AG08396 (cell line): ENCODE measurements around the gene CHCHD1.
A peak's percentile ranks its signal among the peaks of the same experiment; 100 is the strongest.
"Not testable (repeated sequence)": the region's sequence is repeated elsewhere in the genome, so short reads cannot be mapped to it uniquely, and the experiment has no call there.

Experiments used
- DNase-seq: peaks from one replicate; pipeline ENCODE4 v3.0.0; 2012; ENCODE audit warnings: low spot score, mixed read lengths

The CHCHD1 gene

DNA sequence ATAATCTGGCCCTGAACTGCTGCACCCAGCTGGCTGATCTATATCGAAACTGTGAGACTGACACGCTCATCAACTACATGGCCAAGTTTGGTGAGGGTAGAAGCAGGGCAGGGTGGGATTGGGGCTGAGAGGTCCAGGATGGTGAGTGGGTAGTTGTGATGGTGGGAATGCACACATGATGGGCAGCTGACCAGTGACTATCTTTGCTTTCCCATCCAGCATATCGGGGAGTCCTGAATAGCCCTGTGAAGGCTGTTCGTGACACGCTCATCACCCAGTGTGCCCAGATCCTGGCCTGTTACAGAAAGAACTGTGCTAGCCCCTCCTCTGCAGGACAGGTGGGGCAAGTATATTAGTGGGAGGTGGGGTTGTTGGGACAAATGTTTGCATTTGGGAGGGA lies 12.5 kb upstream of the CHCHD1 start:
- DNase-seq: no peak

DNA sequence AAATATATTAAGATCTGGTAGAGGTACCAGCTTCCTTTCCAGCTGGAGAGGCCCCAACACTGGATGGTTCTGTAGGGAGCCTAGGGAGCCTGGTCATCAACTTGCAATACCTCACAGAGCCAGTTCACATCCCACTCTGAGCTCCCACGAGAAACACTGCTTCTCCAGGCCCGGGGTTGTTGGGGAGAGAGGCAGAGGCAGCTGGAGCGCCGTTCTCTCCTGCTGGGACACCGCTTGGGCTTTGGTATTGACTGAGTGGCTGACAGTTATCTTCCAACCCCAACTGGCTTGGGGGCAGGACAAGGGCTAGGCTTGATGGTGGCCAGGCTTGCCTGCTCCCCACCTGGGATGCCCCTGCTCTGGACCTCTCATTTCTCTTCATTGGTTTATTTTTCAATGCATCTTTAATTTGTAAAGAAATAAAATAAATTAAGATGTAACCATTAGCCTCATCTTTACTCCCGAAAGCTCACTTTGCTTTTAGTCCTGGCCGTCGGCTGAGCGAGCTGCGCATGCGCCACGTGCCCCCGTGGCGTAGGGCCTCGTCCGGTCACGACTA lies 10.0 kb upstream of the CHCHD1 start:
- DNase-seq: peak; percentile 93

DNA sequence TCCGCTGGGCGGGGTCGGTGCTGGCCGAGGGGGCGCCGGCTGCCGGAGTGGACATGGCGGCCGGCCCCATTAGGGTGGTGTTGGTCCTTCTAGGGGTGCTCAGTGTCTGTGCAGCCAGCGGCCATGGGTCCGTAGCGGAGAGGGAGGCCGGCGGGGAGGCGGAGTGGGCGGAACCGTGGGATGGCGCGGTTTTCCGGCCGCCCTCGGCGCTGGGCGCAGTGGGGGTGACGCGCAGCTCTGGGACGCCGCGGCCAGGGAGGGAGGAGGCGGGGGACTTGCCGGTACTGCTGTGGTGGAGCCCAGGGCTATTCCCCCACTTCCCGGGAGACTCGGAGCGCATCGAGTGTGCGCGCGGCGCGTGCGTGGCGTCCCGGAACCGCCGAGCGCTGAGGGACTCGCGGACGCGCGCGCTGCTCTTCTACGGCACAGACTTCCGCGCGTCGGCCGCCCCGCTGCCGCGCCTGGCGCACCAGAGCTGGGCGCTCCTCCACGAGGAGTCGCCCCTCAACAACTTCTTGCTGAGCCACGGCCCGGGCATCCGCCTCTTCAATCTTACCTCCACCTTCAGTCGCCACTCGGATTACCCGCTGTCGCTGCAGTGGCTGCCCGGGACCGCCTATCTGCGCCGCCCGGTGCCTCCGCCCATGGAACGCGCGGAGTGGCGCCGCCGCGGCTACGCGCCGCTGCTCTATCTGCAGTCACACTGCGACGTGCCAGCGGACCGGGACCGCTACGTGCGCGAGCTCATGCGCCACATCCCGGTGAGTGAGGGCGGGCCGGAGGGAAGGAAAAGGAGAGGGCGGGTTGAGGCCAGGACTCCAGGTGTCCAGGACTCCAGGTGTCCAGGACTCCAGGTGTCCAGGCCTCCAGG lies 9.3 kb upstream of the CHCHD1 start:
- DNase-seq: peak; percentile 90

DNA sequence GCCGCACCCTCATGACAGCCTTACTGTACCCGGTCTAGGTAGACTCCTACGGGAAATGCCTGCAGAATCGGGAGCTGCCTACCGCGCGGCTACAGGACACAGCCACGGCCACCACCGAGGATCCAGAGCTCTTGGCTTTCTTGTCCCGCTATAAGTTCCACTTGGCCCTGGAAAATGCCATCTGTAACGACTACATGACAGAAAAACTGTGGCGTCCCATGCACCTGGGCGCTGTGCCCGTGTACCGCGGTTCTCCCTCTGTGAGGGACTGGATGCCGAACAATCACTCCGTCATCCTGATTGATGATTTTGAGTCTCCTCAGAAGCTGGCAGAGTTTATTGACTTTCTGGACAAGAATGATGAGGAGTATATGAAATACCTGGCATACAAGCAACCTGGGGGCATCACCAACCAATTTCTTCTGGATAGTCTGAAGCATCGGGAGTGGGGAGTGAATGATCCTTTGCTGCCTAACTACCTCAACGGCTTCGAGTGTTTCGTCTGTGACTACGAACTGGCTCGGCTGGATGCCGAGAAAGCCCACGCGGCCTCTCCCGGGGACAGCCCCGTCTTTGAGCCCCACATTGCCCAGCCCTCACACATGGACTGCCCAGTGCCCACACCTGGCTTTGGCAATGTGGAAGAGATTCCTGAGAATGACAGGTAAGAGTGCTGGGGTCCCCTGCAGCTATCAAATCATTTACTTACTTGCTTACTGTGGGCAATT lies 8.5 kb upstream of the CHCHD1 start:
- DNase-seq: no peak

DNA sequence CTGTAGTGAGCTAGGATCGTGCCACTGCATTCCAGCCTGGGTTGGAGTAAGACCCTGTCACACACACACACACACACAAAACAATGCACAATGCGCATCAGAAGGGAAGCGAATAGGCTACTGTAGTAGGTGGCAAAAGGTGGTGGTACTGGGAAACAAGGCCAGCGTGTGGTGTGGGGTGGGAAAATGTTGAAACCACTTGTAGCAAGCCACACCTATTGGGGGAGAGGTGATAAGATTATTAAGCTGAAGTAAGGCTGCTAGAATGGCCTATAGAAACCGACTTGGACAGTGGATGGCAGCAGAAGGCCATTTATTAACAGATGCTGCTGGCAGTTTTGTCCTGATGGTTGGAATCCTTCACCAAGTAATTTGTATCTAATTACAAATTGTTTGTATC lies 7.2 kb upstream of the CHCHD1 start:
- DNase-seq: no peak

DNA sequence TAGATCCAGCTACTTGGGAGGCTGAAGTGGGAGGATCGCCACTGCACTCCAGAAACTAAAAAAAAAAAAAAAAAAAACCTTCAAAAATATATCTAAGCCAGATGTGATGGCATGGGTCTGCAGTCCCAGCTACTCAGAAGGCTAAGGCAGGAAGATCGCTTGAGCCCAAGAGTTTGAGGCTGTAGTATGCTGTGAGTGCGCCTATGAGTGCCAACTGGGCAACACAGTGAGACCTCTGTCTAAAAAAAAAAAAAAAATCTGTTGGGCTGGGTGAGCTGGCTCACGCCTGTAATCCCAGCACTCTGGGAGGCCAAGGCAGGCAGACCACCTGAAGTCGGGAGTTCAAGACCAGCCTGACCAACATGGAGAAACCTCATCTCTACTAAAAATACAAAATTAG lies 2.8 kb upstream of the CHCHD1 start:
- no peak for DNase-seq

DNA sequence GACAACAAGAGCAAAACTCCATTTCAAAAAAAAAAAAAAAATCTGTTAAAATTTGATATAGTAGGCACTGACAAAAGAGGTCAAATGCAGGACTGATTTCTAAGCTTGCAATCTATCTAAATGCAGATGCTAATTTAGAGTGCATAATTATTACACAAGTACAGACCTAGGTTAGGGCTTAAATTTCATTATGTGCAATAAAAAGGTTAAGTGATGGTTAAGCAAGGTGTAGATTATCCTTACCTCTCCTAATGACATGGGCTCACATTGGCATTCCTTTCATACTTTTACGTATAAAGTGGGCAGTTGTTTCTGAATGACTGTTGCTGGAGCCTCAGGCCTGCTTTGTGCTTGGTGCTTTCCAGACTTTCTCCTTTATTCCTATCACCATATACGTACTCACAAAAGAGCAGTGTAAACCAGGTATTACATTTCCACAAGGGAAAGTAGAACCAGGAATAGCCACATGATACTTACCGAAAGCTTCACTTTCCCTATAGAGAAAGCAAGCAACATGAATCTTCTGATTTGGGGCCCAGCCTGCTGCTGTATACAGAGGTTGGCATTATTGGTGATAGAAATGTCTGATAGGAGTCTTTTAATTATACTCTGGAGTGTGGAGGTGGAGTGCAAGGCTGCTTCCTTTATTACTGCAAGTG lies 2.2 kb upstream of the CHCHD1 start:
- no peak for DNase-seq

DNA sequence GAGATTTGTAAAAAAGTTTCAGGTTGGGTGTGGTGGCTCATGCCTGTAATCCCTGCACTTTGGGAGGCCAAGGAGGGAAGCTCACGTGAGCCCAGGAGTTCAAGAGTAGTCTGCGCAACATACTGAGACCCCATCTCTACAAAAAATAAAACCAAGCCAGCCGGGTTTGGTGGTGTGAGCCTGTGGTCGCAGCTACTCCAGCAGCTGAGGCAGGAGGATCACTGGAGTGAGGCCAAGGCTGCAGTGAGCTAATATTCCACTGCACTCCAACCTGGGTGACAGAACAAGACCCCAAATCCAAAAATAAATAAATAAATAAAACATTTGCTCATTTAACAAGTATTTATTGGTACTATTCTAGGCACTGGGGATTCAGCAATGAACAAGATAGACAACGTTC lies 1.5 kb upstream of the CHCHD1 start:
- no peak for DNase-seq

DNA sequence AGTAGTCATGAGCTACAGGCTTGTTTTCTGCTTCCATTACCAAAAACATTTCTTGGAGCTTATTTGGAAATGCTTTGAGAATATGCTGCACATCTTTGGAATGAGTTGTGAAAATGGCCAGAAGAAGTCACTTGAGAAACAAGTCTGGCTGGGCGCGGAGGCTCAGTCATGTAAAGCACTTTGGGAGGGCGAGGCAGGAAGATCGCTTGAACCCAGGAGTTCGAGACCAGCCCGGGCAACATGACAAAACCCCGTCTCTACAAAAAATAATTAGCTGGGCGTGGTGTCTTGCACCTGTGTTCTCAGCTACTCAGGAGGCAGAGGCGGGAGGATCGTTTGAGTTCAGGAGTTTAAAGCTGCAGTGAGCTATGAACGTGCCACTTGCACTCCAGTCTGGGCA lies 882 bp upstream of the CHCHD1 start:
- DNase-seq: no peak

DNA sequence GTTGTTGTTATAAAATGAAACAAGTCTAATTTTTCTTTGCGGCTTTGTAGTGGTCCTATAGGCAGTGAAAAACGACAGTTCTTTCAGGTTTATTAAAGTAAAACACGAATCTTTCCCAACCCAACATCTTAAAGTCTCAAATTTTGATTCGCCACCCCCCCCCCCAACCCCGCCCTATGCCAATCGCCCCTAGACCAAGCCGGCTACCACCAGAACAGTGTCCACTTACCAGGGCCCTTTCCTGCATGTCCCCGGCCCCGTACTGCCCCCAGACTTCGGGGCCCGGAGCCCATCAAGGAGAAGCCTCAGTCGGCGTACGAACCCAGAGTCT lies 335 bp upstream of the CHCHD1 start:
- DNase-seq: no peak

DNA sequence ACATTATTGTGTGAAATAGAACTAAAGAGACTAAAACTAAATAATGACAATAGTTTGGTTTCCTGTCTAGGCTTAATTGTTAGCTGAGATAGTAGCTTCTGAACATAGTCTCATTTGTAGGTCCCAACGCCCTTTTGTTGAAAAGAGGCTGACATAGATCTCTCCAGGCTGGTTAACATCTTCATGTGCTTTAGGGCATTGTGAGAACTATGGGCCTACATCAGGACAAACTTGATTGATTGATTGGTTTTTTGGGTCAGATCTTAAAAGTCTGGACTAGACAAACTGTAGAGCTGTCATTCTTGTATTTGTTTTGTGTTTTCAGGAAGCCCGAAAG lies 869 bp downstream of the CHCHD1 start:
- DNase-seq: no peak

DNA sequence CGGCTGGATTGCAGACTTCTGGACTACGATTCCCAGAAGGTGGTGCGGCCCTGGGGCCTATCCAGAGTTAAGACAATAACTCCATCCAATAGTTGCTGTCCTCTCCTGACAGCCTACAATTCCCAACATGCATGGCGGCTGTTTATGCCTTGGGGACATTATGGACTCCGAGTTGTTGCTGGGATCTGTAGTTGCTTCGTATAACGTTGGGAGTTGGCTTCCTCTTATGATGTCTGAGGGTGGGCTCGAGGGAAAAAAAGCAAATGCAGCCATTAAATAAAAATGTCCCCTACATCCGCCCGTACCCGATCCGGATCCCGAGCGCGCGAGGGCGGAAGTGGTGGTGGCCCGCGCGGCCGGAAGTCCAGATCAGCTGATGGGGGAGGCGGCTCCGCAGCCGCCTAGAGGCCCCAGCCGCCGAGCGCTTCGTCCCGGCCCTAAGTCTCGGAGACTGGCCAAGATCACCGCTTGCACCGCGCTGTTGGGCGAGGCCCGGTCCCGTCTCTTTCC lies 3.4 kb downstream of the CHCHD1 start, which contains the start of gene ZSWIM8:
ZSWIM8 (plus strand) TSS at position 396 of the 510 bp plus-strand sequence. CDS start 273 bp downstream, outside the sequence.
- DNase-seq: peak; percentile 94

DNA sequence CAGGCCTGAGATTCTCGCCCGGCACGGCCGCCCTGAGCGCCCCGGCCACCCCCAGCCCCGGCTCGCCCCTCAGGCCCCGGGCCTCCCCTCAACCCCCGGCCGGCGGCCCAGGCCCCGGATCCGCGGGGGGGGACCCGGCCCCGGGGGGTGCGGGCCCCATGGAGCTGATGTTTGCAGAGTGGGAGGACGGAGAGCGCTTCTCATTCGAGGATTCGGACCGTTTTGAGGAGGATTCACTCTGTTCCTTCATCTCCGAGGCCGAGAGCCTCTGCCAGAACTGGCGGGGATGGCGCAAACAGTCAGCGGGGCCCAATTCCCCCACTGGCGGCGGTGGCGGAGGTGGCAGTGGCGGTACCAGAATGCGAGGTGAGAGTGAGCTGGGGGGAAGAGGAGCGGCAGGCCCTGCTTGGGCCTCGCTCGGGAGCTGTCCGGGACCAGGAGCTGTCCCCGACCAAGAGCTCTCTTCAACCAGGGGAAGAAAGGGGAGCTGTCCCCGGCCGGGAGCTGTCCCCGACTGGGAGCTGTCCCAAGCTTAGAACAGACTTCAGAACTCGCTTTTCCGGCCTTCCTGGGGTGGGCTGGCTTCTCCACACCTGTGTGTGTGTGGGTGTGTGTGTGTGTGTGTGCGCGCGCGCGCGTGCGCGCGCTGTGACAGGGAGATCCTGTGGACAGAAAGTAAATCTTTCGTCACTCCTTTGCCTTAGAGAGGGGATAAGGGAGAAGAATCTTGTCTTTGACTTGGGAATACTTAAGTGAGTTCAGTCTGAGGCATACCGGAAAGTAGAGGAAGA lies 4.1 kb downstream of the CHCHD1 start:
- DNase-seq: peak; percentile 72

DNA sequence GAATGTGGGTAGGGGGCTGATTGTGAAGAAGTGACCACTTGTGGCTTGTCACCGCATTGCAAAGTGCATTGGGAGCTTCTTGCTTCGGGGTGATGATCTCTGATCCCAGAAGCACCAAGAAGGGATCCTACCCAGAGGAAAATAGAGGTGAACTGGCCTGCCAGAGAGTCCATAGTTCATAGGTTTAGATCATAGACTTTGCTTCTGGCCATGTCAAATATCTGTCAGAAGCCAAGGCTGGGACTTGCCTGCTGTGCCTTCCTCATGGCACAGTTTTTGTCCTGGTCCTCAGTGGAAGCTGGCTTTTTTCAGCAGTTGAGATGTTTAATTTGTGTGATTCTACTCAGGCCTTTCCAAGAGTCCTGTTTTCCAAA lies 4.7 kb downstream of the CHCHD1 start:
- DNase-seq: no peak

DNA sequence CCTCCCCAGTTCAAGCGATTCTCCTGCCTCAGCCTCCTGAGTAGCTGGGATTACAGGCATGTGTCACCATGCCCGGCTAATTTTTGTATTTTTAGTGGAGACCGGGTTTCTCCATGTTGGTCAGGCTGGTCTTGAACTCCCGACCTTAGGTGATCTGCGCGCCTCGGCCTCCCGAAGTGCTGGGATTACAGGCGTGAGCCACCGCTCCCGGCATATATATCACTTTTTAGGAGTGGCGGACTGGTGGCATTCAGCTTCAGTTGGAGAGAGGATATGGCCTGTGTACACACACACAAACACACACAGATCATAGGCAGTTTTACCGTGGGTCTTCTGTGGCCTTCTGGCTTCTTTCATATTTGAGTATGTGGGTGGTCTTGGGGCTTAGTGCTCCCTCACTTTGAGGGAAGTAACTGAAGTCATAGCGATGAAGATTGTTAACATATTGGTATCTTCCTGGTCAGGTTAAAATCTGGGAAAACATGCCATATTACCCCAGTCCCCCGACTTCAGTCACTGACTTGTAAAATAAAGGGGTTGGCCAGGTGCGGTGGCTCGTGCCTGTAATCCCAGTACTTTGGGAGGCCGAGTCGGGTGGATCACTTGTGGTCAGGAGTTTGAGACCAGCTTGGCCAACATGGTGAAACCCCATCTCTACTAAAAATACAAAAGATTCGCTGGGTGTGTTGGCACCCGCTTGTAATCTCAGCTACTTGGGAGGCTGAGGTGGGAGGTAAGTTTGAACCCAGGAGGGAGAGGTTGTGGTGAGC lies 5.4 kb downstream of the CHCHD1 start:
- not testable (repeated sequence) for DNase-seq

DNA sequence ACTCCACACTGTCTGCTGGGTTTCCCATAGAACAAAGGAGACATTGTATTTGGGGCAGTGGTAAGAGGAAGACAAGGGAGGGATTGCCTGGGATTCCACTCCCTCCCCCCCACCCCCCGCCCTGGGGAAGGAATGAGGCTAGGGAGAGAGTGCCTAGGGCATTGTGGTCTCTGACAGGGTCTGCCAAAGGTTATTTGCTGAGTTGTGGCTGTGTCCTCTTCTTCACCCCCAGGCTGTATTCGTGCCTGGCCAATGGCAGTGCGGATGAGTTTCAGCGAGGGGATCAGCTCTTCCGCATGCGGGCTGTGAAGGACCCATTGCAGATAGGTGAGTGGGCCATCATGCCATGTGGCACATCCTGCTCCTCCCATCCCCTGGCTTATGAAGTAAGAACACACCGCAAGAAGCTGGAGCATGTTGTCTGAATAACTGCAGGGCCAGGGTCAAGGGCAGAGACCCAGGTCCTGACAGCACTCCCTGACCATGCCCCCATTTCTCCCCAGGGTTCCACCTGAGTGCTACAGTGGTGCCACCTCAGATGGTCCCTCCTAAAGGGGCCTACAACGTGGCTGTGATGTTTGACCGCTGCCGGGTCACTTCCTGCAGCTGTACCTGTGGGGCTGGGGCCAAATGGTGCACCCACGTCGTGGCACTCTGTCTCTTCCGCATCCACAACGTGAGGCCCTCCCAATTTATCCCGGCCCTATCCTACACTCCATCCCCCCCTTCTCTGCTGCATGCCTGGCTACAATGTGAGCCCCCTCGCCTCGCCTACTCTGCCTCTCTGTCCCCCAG lies 7.2 kb downstream of the CHCHD1 start:
- DNase-seq: no peak

DNA sequence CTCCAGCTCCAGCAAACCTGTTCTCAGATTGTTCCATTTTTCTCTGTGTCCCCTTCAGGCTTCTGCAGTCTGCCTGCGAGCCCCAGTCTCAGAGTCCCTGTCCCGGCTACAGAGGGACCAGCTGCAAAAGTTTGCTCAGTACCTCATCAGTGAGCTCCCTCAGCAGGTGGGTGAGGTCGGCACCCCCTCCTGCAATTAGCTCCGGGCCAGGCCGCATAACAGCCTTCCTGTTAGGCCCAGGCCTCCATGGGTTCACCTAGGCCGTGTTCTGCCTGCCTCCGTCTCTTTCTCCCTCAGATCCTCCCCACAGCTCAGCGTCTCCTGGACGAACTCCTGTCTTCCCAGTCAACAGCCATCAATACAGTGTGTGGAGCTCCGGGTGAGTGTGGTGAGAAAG lies 7.8 kb downstream of the CHCHD1 start:
- no peak for DNase-seq

DNA sequence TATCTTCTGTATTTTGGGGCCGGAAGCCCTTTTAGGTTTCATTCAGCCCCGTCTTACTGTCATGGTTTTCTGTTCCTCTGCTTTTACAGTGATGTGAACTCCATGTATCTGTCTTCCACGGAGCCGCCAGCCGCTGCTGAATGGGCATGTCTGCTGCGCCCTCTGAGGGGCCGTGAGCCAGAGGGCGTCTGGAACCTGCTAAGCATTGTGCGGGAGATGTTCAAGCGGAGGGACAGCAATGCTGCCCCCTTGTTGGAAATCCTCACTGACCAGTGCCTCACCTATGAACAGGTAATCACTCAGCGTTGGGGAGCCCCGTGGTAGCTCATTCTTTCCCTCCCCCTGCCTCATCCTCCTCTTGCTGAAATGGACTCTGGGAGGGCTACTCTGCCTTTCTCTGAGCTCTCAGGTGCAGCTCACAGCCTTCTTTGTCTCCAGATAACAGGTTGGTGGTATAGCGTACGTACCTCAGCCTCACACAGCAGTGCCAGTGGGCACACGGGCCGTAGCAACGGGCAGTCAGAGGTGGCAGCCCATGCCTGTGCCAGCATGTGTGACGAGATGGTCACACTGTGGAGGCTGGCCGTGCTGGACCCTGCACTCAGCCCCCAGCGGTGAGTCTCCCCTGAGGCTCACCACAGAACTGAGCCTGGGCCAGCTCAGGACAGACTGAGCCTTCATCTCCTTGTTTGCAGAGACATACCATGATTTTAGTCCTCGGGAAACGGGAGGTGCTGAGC lies 9.2 kb downstream of the CHCHD1 start:
- no peak for DNase-seq

DNA sequence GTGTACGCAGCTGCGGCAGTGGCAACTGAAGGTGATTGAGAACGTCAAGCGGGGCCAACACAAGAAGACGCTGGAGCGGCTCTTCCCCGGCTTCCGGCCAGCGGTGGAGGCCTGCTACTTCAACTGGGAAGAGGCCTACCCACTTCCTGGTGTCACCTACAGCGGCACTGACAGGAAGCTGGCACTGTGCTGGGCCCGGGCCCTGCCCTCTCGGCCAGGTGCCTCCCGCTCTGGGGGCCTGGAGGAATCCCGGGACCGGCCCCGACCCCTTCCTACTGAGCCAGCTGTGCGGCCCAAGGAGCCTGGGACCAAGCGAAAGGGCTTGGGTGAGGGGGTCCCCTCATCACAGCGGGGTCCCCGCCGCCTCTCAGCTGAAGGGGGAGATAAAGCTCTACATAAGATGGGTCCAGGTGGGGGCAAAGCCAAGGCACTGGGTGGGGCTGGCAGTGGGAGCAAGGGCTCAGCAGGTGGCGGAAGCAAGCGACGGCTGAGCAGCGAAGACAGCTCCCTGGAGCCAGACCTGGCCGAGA lies 10.1 kb downstream of the CHCHD1 start:
- no peak for DNase-seq
